ENCODE measurements around the gene KLF7. TPM values are rescaled to one million over a fixed set of nuclear protein-coding genes. Genes with fewer than 3 reads are reported as not detected.

The KLF7 gene
- total RNA-seq, 1 experiment from 2014 or later, result 15.4 TPM

DNA sequence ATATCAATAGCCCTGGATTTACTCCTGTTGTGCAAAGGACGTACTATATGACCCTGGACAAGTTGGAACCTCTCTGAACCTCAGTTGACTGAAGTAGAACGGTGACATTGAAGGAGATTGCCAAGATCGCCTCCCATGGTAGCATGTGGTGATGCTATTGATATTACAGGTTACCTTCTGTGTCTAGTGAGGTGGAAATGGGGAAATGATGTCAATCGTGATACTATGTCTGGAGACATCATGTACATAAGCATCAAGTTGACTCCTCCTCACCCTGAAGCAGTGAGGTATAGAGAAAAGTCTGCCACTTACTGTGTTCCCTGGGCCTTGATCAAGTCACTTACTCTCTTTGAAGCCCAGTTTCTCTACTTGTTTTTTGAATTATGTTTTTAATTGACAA, 93.9 kb downstream of the KLF7 start:
- Histone ChIP-seq H3K27ac (ENCODE audit: low read depth, low read length) (no peak overlapping the region), H3K27me3 (ENCODE audit: insufficient read depth, low read length) (no peaks in the 10 kb centered on the region), H3K9me3 (ENCODE audit: control insufficient read depth in 1 of 2, insufficient read depth in 1 of 2, low read depth in 1 of 2, low read length in 2 of 2) (no peaks in the 10 kb centered on the region), H3K9ac (ENCODE audit: low read length) (no peak overlapping the region), H3K4me3 (replicated peaks in 1 of 2; ENCODE audit: low read depth in 1 of 2, low read length in 2 of 2) (no peak overlapping the region), H2AFZ (ENCODE audit: low read depth, low read length, poor library complexity, severe bottlenecking) (no peak overlapping the region), H3K9me2 (ENCODE audit: insufficient read depth) (no peaks in the 10 kb centered on the region), H3K4me2 (ENCODE audit: low read length) (no peak overlapping the region), H3K79me2 (ENCODE audit: insufficient read depth, low read length) (no peaks in the 10 kb centered on the region), H4K20me1 (ENCODE audit: insufficient read depth) (no peaks in the 10 kb centered on the region), H3K36me3 (ENCODE audit: control insufficient read depth in 1 of 2, insufficient read depth in 2 of 2, low read length in 2 of 2) (no peaks in the 10 kb centered on the region), H3K4me1 (ENCODE audit: control insufficient read depth in 1 of 2, insufficient read depth in 2 of 2, low read length in 2 of 2) (no peaks in the 10 kb centered on the region)
- ChIA-PET CTCF (no interaction called here), POLR2A (no interaction called here), RAD21 (ENCODE audit: low non-redundant PET in 1 of 2, low total read pairs in 2 of 2, uncharacterized antibody in 2 of 2, unreplicated experiment in 2 of 2) (no interaction called here)
- BruUV-seq (replicated peaks), result no TSS peak
- no peak for ATAC-seq
- TF ChIP-seq, protein P1, sequence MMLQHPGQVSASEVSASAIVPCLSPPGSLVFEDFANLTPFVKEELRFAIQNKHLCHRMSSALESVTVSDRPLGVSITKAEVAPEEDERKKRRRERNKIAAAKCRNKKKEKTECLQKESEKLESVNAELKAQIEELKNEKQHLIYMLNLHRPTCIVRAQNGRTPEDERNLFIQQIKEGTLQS (IDR thresholded peaks at IDR 0.05), result no peak
- no peak for TF ChIP-seq SRF (IDR thresholded peaks at IDR 0.05; ENCODE audit: low read depth)
- TF ChIP-seq FOSL1 (IDR thresholded peaks at IDR 0.05; ENCODE audit: low read depth), result no peak
- TF ChIP-seq POLR2AphosphoS5 (IDR thresholded peaks at IDR 0.05; ENCODE audit: low read depth, low read length), result no peak
- TF ChIP-seq, protein P2, sequence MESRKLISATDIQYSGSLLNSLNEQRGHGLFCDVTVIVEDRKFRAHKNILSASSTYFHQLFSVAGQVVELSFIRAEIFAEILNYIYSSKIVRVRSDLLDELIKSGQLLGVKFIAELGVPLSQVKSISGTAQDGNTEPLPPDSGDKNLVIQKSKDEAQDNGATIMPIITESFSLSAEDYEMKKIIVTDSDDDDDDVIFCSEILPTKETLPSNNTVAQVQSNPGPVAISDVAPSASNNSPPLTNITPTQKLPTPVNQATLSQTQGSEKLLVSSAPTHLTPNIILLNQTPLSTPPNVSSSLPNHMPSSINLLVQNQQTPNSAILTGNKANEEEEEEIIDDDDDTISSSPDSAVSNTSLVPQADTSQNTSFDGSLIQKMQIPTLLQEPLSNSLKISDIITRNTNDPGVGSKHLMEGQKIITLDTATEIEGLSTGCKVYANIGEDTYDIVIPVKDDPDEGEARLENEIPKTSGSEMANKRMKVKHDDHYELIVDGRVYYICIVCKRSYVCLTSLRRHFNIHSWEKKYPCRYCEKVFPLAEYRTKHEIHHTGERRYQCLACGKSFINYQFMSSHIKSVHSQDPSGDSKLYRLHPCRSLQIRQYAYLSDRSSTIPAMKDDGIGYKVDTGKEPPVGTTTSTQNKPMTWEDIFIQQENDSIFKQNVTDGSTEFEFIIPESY (IDR thresholded peaks at IDR 0.05; ENCODE audit: extremely low read depth, insufficient replicate concordance, low read length), result no peak
- TF ChIP-seq EZH2phosphoT487 (IDR thresholded peaks at IDR 0.05; ENCODE audit: borderline replicate concordance), result no peak
- no peak for TF ChIP-seq ZNF274 (IDR thresholded peaks at IDR 0.05; ENCODE audit: low read depth, low read length)
- TF ChIP-seq YY1 (IDR thresholded peaks at IDR 0.05; ENCODE audit: extremely low read depth, insufficient replicate concordance, low read depth, low read length), result no peak
- no peak for TF ChIP-seq RAD21 (IDR thresholded peaks at IDR 0.05; ENCODE audit: low read depth)
- intact Hi-C loops (cut with micrococcal nuclease), result no loop called here
- DNase-seq (ENCODE audit: low read depth, low spot score), result no peak
